Stimulated activated CD8-positive, alpha-beta memory T cell treated with anti-CD3 and anti-CD28 coated beads, Interleukin-7, amount 100 ng/mL, for 1 hour (primary cell): ENCODE measurements around the gene USP5.
A peak's percentile ranks its signal among the peaks of the same experiment; 100 is the strongest.

Experiments
- DNase-seq, 2 donors: peaks; one replicate each; pipeline ENCODE4 v3.0.0-alpha.2; 2020; ENCODE audit warnings: low read depth in 2 of 2

The USP5 gene

DNA sequence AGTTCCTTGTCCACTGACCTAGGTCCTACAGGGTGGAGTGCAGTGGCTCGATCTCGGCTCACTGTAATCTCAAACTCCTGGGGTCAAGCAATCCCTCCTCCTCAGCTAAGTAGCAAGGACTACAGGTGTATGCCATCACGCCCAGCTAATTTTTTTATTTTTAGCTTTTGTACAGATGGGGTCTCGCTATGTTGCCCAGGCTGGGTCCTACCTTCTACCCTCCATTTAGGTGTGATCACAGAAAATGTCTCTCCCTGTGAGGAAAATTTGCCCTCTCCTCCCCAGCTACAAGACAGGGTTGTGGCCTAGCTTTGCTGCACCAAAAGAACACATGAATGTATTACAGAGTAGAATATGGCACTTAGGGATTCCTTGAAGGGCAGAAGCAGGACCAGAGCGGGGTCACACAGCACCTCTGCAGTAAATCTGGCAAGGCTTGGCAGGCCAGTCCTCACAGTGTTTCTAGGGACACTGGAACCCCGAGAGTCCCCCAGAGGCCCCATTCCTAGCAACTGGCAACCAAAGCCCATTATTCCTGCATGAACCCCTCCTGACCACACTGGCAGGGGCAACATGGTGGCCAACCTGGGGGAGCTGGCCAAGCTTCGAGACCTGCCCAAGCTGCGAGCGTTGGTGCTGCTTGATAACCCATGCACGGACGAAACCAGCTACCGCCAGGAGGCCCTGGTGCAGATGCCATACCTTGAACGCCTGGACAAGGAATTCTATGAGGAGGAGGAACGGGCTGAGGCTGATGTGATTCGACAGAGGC, 60.4 kb downstream of the USP5 start:
- DNase-seq: no peak

DNA sequence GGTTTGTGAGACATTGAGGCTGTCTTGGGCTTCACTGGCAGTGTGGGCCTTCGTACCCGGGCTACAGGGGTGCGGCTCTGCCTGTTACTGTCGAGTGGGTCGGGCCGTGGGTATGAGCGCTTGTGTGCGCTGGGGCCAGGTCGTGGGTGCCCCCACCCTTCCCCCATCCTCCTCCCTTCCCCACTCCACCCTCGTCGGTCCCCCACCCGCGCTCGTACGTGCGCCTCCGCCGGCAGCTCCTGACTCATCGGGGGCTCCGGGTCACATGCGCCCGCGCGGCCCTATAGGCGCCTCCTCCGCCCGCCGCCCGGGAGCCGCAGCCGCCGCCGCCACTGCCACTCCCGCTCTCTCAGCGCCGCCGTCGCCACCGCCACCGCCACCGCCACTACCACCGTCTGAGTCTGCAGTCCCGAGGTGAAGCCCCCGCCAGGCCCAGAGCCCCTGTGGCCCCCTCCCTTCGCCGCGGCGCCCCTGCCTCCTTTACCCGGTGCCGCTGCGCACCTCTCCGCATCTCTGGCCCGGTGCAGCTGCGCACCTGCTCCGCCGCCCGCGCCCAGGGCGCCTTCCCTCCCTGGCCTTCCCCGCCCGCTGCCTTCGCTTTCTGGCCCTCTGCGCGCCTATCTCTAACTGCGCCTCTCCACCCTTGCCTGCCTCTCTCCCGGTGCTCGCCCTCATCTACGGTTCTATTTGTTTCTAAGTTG, 62.4 kb downstream of the USP5 start, which contains the start of gene ENO2:
Gene ENO2 (plus strand): TSS at position 335 of the 701 bp plus-strand sequence. CDS start 1,253 bp downstream, outside the sequence.
- peak; percentile 60 to 62 for DNase-seq

DNA sequence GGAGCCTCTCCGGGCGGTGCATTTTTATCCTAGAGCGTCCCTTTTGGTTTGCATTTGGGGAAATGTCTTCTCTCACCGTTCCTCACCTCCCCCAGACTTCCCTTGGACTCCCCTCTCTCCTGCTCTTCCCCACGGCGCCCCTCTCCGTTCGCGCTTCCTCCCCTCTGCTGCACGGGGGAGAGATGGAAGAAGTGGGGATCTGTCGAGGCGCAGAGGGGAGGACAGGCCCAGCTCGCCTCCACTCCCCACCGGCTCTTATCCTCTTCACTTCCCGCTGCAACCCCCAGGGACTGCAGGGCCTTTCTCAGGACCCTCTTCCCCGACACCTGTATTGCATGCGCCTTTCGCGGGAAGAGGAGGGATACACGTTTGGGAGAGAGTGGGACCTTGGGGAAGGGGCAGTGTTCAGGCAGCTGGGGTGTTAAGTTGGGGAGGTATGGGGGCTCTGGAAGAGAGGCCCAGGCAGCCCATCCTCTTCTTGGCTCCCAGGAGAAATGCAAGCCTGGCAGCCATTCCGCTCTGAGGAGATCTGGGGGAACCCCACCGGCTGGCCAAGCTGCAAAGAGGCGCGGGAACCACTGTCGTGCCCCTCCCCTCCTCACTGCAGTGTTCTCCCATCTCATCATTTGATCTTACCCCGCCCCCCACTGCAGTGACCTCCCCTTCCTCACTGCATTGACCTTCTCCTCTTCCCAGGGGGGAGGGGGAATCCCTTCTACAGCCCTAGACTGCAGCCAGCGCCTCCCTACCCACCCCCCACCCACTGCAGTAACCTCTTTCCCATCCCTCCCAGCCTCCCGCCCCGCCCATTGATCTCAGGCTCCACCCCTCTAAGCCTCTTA, 63.2 kb downstream of the USP5 start:
- no peak for DNase-seq

DNA sequence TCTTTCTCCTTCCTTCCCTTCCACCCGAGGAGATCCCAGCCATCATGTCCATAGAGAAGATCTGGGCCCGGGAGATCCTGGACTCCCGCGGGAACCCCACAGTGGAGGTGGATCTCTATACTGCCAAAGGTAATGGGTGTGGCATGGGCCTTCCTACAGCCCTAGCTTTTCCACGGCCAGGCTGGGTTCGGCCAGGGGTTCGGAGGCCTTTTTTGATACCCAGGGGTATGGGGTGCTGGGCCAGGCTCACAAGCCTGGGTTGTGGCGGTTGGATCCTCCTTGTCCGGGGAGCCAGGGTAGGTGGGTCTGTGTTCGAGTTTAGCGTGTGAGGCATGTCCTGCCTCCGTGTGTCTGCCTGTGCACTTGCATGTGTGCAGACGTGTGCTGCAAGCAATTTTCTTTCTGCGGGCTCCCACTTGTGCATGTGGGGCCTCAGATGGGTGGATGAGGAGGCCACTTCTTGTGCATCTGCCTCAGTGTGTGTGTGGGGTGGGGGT, 63.9 kb downstream of the USP5 start:
- DNase-seq: no peak
